Hematopoietic multipotent progenitor cell treated with erythropoietin and hydrocortisone succinate and interleukin-3 and kit ligand, for 17 days (in vitro differentiated cells): Measurements from ENCODE around the gene ANKRD17.
"Not testable (repeated sequence)": the region's sequence is repeated elsewhere in the genome, so short reads cannot be mapped to it uniquely, and the experiment has no call there.

Experiments used
- DNase-seq: peaks from one replicate; pipeline ENCODE4 v3.0.0-alpha.2; 2015; ENCODE audit warnings: low spot score

ANKRD17 gene

GRCh38 chr4:73244945-73245601 lies 13.5 kb downstream of the ANKRD17 start:
- no peak for DNase-seq

GRCh38 chr4:73237044-73237443 lies 21.6 kb downstream of the ANKRD17 start:
- no peak for DNase-seq

GRCh38 chr4:73236151-73236550 lies 22.4 kb downstream of the ANKRD17 start:
- no peak for DNase-seq

- no peak for DNase-seq
Observed at GRCh38 chr4:73234712-73235111, 23.9 kb downstream of the ANKRD17 start.

GRCh38 chr4:73231518-73232487 lies 26.8 kb downstream of the ANKRD17 start:
- DNase-seq: no peak

GRCh38 chr4:73230865-73231517 lies 27.6 kb downstream of the ANKRD17 start:
- no peak for DNase-seq

- DNase-seq: not testable (repeated sequence)
Observed at GRCh38 chr4:73228800-73229199, 29.8 kb downstream of the ANKRD17 start.

- no peak for DNase-seq
Observed at GRCh38 chr4:73224886-73225285, 33.7 kb downstream of the ANKRD17 start.

GRCh38 chr4:73223258-73223650 lies 35.3 kb downstream of the ANKRD17 start:
- no peak for DNase-seq

- peak; percentile 72 for DNase-seq
Observed at GRCh38 chr4:73222466-73223257, 35.9 kb downstream of the ANKRD17 start.

- no peak for DNase-seq
Observed at GRCh38 chr4:73221734-73222133, 36.9 kb downstream of the ANKRD17 start.

GRCh38 chr4:73220815-73221214 lies 37.8 kb downstream of the ANKRD17 start:
- no peak for DNase-seq

- DNase-seq: no peak
Observed at GRCh38 chr4:73213916-73214653, 44.5 kb downstream of the ANKRD17 start.

GRCh38 chr4:73212982-73213730 lies 45.4 kb downstream of the ANKRD17 start:
- no peak for DNase-seq

- DNase-seq: no peak
Observed at GRCh38 chr4:73211968-73212367, 46.6 kb downstream of the ANKRD17 start.

- DNase-seq: no peak
Observed at GRCh38 chr4:73208376-73208775, 50.2 kb downstream of the ANKRD17 start.

GRCh38 chr4:73206236-73206635 lies 52.4 kb downstream of the ANKRD17 start:
- no peak for DNase-seq

GRCh38 chr4:73205482-73205881 lies 53.1 kb downstream of the ANKRD17 start:
- no peak for DNase-seq

GRCh38 chr4:73203976-73204375 lies 54.6 kb downstream of the ANKRD17 start:
- not testable (repeated sequence) for DNase-seq

- DNase-seq: no peak
Observed at GRCh38 chr4:73197220-73197619, 61.4 kb downstream of the ANKRD17 start.
